HG03060 (cell line): Measurements from ENCODE around the gene AGT.
"Not testable (repeated sequence)": the region's sequence is repeated elsewhere in the genome, so short reads cannot be mapped to it uniquely, and the experiment has no call there.

Experiments
- ATAC-seq: cut with Tn5 transposase; IDR thresholded peaks from one replicate; pipeline ENCODE4 v1.9.1; 2021; ENCODE audit warnings: low read depth, moderate number of reproducible peaks; ENCODE audit not compliant: unreplicated experiment

AGT gene

DNA sequence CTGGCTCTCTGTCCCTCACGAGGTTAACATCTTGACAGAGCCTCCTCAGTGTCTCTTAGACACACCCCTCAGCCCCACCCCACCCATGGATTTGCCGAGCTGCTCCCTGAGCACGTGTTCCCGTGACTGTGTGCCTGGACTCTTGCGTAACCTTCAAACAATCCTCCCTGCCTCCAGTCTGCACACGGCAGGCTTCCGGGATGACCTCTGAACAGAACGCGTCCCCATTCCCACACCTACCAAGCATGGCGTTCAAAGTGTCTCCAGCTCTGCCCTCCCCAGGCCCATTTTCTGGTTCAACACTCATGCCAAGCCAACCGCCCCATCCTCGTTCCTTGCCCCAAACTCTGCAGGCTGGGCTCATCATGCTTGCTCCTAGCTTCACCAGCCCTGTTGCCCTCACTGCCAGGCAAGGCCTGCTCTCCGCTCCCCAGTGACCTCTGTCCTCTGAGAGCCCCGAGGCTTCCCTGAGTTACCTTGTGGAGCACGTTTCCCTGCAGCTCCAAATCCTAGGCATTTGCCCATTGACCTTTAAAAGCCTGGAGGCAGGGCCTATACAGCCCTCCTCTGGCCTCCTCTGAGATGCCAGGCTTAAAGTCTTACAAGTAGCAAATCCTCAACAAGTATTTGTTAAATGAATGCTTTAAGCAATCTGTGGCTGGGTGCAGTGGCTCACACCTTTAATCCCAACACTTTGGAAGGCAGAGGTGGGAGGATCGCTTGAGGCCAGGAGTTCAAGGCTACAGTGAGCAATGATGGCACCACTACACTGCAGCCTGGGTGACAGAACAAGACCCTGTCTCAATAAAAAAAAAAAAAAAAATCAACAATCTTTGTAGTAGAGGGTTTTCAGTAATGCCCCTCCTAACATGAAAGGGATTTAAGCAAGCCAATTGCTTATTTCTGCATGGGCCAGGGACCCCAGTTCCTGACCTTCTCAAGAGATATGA lies 5.0 kb downstream of the AGT start:
- no peak for ATAC-seq

DNA sequence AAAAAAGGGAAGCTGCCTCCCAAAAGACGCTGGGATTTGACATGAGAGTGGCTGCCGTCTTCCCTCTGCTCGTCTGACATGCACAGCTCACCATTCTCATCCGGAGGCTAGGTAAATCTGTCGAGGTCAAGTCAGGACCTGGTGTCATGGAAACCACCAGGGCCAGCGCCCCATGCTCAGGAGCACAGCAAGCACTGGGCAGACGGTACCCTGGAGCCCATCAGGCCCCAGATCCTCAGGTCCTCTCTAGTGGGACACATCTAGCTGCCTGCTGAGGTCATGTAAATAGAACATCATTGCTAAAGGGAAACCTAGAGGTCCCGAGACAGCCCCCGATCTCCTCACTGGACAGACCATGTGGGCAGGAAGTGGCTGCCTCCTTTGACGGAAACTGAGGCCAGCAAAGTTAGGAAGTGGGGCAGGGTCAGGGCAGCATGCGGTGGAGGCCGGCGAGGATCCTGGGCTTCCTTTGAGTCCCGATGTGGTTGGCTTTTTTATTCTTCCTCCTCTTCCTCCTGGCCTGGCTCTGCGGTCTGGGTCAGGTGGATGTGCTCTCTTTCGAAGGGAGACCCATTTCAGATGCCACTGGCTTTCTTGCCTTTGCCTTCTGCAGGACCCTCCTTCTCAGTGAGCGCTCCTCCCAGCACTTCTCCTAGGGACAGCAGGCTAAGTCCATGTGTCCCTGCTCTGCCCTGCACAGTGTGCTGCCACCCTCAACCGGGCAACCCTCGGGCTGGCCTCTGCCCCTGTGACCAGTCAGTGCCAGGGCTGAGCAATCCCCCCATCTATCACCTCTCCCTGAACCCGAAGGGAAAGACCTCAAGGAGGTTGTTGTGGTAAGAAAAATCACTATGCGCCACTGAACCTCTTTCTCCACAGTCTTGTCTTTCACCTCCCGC lies 5.9 kb downstream of the AGT start:
- ATAC-seq: no peak

DNA sequence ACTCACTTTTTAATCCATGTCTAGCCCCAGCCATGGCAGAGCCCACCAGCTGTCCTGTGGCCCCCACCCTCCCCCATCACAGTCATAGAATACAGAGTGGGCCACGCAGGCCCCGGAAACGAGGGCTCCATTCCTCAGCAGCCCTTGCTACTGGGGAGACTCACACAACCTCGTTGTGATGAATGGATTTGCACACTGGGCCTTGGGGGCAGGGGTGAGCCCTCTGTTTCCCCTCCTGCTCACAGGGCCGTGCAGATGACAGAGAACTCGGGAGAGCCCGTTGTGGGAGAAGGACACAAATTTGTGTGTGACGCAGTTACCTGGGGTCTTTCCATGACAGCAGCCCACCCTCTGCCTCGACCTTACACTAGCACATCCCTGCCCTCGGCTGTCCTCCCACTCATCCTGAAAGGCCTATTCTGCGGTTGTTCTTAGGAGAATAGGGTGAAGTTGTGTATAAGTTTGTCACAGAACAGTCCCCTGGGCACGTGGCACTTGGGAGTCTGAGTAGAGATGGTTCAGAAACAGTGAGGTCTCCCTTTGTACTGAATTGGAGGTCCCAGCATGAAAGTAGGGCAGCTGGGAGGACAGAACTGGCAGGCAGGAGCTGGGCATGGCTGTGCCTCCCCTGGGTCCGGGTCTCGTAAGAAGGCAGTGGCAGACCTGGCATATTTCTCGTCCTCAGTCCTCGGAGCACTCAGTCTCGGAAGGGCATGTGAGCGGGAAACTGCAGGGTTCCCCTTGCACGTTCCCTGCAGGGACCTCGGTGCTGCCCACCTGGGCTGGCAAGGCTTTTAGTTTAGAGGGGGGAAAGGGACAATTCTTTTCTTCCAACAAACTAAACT lies 6.8 kb downstream of the AGT start:
- no peak for ATAC-seq

DNA sequence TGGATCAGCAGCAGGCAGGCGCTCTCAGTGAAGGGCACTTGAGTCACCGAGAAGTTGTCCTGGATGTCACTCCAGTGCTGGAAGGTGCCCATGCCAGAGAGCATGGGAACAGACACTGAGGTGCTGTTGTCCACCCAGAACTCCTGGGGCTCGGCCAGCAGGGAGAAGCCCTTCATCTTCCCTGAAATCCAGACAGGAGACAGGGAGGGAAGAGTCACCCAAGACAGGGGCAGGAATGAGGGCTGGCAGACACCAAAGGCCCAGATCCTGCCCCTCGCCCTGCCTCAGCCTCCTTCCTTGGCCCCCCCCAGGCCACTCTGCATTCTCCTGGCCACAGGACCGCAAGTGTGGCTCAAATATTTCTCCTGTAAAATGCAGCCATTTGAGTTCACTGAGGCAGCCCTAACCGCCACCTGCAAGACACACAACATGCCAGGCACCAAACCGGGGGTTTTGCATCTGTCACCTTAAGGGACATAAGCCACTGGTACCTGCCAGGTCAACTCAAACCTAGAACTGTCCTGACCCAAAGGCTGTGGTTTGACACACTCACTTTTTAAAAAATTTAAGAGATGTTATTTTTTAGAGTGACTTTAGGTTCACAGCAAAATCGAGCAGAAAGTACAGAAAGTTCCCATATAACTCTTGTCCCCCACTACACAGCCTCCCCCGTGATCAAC lies 7.8 kb downstream of the AGT start:
- no peak for ATAC-seq

DNA sequence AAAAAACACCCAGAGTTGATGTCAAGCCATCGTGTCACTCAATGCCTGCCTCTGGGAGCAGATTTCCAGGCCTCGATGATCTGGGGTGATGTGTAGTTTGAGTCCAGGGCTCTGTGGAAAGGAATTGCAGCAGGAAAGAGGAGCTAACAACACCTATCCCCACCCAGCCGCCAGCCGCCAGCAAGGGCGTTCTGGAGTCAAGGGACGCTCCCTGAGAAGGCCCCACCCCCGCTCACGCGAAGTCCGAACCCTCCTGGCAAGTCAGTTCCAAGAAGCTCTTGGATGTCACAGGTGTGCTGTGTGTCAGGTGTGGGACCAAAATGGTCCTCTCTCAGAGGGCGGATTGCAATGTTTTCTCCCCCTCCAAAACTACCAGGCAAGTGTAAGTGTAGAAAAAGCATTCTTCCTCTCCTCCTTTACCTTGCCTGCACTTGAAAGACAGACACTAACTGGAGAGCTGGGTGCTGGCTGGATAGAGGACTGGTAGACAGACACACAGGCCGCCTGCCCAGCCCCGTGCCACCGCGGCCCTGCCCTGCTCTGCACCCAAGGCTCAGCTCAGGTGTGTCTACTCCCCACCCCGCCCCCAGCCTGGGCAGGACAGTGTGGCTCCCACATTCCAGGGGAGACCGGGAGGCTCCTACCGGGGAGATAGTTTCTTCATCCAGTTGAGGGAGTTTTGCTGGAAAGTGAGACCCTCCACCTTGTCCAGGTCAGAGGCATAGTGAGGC lies 8.5 kb downstream of the AGT start:
- no peak for ATAC-seq

DNA sequence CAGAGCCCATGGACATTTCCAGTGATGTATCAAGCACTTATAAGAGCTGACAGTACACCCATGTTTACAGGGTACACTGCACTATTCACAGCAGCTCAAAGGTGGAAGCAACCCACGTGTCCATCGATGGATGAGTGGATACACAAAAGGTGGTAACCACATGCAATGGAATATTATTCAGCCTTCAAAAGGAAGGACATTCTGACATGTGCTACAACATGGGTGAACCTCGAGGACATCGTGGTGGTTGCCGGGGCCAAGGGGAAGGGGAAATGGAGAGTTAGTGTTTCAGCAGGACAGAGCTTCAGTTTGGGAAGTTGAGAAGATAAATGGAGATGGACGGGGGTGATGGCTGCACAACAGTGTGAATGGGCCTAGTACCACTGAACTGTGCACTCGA lies 9.1 kb downstream of the AGT start:
- ATAC-seq: no peak

DNA sequence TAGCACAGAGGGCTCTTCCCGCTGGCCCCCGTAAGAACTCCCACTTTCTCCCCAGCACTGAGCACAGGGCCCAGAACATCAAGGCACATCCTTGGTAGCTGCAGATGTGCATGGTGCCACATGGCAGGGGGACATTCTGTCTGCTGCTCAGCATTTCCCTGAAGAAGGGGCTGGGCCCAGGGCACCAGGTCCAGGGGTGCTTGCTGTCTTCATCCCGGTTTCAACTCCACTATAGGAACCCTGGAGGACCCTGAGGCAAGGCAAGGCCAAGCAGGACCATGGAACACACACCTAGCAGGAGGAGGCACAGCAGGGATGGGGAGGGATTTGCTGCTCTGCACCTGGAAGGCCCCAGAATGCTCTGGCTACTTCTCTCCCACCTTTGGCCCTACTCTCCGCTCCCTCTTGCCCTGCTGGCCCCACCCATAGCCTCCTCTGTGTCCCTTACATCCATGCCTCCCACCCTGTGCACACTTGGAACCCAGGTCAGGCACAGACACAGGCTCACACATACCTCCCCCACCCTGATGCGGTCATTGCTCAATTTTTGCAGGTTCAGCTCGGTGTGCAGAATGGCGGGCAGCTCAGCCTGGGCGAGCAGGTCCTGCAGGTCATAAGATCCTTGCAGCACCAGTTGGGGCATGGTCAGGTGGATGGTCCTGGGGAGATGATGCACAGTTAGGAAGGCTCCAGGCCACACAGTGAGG lies 10.1 kb downstream of the AGT start:
- ATAC-seq: no peak

DNA sequence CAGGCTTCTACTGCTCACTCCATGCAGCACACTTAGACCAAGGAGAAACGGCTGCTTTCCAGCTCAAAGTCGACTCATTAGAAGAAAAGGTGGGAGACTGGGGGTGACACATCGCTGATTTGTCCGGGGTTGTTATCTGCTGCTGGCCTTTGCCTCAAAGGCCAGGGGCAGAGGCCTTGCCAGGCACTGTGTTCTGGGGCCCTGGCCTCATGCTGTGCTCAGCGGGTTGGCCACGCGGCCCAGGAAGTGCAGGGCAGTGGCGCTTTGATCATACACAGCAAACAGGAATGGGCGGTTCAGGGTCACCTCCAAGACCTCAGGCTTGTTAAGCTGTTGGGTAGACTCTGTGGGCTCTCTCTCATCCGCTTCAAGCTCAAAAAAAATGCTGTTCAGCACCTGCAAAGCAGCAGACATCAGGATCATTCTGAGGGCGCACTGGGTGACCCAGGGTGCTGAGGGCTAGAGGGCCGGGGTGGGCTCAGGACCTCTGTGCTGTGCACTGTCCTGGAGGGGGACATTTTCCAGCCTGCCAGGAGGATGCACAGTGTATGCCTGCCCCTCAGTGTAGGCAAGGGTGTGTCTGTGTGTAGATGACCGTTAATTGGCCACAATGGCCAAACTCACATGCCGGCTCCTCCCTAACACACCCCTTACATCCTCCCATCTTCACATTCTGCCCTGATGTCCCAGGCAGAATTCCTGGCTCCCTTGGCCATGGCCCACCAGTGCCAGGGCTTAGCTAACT lies 10.8 kb downstream of the AGT start:
- no peak for ATAC-seq

DNA sequence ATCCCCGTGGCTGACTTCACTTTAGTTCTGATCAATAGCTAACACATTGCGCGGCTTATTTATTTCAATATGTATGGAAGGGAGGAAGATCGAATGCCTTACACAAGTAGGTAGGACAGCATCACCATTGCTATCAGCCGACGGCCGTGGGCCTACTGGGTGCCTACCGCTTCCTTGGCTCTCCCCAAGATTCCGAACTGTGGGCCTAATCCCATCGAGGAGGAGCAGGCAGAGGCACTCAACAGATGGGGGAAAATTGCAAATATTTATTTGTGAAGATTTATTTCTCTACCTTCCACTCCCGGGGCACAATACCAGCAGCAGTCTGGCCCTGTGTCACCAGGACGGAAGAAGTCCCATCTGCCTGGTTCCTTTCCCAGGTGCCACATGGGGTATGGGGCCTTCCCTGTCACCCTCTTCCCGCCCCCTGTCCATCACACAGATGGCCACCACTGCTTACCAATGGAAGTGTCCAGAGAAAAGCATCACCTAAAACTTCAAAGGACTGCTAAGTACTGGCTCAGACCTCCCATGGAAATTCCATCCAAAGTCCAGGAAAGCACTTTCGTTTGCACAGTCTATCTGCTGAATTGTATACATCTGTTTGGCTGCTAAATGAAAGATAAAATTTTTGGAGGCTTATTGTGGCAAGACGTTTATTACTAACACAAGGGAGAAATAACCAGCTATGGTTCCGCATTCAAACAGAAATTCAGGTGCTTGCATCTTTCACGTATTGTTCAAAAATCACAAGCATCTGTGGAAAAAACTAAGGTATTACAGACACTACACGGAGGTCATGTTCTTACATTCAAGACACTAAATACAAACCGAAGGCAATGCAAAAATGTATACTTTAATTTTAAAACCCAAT lies 11.8 kb downstream of the AGT start:
- ATAC-seq: no peak

DNA sequence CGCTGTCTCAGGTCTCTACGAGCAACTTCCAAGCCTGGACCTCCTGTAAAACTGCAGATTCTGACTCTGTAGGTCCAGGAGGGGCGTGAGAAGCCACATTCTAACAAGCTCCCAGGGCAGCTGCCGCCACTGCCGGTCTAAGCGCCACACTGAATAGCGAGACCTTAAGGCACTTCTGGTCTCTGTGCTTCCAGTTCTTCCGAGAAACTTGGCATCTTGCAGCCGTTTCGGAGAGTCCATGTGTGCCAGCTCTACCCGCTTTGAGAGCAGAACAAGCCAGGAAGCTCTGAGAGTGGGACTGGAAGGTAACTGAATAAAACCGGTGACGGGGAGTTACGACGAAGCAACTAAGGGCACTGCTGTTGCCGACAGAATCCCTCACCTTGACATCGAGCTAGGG lies 12.5 kb downstream of the AGT start:
- no peak for ATAC-seq

DNA sequence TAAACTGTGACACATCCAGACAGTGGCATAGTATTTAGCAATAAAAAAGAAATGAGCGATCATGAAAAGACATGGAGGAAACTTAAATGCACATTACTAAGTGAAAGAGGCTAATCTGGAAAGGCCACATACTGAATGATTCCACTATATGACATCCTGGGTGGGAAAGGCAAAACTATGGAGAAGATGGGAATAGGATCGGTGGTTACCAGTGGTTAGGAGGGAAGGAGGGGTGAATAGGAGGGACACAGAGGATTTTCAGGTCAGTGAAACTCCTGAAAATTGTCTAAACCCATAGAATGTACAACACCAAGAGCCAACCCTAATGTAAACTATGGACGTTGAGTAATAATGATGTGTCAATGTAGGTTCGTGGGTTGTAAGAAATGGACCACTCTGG lies 13.8 kb downstream of the AGT start:
- no peak for ATAC-seq

DNA sequence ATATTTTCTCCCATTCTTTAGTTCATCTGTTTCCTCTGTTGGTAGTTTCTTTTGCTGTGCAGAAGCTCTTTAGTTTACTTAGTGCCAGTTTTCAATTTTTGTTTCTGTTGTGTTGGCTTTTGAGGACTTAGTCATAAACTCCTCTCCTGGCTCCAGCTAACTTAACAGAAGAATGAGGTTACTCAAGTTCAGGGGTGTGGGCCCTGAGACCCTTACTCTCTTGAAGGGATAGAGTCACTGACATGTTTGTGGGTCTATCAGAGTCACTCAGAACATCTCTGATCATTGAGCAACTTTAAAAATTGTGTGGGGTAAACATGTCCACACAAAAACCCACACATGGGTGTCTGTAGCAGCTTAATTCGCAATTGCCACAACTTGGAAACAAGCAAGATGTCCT lies 14.2 kb downstream of the AGT start:
- no peak for ATAC-seq

DNA sequence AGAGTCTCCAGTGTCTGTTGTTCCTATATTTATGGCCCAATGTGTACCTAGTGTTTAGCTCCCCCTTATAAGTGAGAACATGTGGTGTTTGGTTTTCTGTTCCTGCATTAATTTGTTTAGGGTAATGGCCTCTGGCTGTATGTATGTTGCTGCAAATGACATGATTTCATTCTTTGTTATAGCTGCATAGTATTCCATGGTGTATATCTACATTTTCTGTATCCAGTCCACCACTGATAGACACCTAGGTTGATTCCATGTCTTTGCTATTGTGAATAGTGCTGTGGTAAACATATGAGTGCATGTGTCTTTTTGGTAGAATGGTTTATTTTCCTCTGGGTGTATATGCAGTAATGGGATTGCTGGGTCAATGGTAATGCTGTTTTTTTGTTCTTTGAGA lies 15.0 kb downstream of the AGT start:
- not testable (repeated sequence) for ATAC-seq

DNA sequence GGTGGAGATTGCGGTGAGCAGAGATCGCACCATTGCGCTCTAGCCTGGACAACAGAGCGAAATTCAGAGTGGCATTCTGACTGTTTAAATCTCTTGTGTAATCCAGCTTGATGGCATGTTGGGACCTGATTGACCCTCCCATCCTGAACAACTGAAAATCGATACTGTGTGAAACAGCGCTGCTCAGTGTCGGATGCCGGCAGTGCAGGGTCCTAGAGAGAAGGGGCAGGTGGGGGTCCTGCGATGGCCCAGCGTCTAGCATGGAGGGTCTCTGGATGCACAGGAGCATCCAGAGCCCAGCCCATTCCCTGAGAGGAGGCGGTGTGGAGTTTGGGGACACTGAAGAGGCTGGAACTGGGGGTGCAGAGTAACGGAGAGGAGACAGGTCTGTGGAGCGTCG lies 15.8 kb downstream of the AGT start:
- no peak for ATAC-seq

DNA sequence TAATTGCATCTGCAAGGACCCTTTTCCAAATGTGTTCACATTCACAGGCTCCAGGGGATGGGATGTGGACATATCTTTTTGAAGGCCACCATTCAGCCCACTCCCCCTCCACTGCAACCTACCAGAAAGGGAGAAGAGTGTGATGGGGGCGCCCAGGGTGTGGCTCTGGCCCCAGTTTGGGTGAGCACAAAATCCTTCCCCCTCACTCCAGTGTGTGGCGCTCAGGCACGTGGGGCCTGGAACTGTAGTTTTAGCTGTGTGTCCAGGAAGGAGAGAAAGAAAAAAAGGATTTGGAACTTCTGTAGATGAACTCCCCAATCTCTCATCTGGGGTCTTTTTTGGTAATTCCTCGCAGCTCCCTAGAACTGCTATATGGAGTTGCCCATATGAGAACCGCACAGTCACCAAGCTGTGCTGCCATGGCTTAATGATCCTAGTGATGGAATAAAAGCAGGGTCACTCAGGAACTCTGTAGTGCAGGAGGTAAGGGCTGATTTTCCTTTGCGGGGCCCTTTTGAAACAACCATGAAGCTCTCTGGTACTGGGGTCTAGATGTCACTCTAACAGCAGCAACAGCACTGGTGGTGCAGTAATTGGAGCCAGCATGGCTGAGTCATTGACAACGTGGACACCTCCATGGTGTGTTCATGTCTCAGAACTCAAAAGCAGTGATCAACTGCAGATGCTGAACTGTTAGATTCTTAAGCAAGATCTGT lies 17.0 kb downstream of the AGT start:
- no peak for ATAC-seq

DNA sequence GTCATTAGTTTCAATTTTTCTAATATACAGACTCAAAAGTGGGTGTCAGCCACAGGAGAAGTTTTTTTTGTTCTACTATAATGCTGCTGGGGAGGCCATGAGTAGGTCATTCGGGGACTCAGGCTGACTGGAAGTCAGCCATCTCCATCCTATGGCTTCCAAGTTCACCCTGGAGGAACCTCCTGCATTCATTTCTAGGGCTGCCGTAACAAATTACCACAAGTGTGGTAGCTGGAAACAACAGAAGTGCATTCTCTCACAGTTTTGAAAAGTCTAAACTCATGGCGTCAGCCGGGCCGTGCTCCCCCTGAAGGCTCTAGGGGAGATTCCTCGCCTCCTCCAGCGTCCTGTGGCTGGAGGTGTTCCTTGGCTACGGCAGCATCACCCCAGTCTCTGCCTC lies 17.7 kb downstream of the AGT start:
- no peak for ATAC-seq

DNA sequence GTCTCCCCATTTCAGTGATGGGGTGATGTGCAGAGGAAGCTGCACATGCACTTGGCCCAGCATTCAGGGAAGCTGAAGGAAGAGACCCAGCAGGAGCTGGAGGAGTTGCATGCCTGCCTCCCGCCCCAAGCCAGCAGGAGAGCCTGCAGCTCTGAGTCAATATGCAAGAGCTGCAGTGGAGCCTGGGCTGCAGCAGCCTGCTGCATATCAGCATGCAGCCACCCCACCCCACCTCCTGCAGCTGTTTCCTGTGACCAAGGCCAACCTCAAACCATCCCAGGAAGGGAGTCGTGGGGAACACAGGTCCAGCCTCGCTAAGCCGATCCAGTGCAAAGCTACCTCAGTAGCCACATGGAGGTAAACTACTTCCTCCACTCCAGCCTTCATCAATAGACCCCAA lies 18.9 kb downstream of the AGT start:
- no peak for ATAC-seq
